ENCODE data around the gene RAP1A.
A peak's percentile ranks its signal among the peaks of the same experiment; 100 is the strongest.
"Not testable (repeated sequence)": the region's sequence is repeated elsewhere in the genome, so short reads cannot be mapped to it uniquely, and the experiment has no call there.

The RAP1A gene

GRCh38 chr1:111598544-111598943 lies 21.0 kb upstream of the RAP1A start:
- peak in 2 of 6 experiments; percentile 23 to 47 for DNase-seq

- no peak for DNase-seq
Measured at GRCh38 chr1:111599781-111600693, 19.6 kb upstream of the RAP1A start.

- no peak for DNase-seq
Measured at GRCh38 chr1:111600886-111601386, 18.7 kb upstream of the RAP1A start.

GRCh38 chr1:111602302-111602701 lies 17.3 kb upstream of the RAP1A start:
- no peak for DNase-seq

GRCh38 chr1:111602974-111603373 lies 16.6 kb upstream of the RAP1A start:
- DNase-seq, result no peak

GRCh38 chr1:111603979-111604378 lies 15.6 kb upstream of the RAP1A start:
- DNase-seq, result peak; percentile 52 to 83 (median 69)

GRCh38 chr1:111604931-111605330 lies 14.7 kb upstream of the RAP1A start:
- no peak for DNase-seq

- no peak for DNase-seq
Measured at GRCh38 chr1:111605576-111605975, 14.0 kb upstream of the RAP1A start.

- peak in 4 of 6 experiments; percentile 13 to 56 (median 26) for DNase-seq
Measured at GRCh38 chr1:111606457-111607215, 13.0 kb upstream of the RAP1A start.

- not testable (repeated sequence) for DNase-seq
Measured at GRCh38 chr1:111608528-111608927, 11.1 kb upstream of the RAP1A start.

GRCh38 chr1:111611986-111612385 lies 7.6 kb upstream of the RAP1A start:
- no peak for DNase-seq

GRCh38 chr1:111615870-111616715 lies 3.5 kb upstream of the RAP1A start:
- DNase-seq, result peak in 4 of 6 experiments; percentile 12 to 31 (median 24)

- DNase-seq, result no peak
Measured at GRCh38 chr1:111618081-111618480, 1.5 kb upstream of the RAP1A start.

- no peak for DNase-seq
Measured at GRCh38 chr1:111618961-111619634, 491 bp upstream of the RAP1A start.

GRCh38 chr1:111620441-111620971 lies 917 bp downstream of the RAP1A start:
- peak in 1 of 6 experiments; percentile 30 for DNase-seq

GRCh38 chr1:111621050-111621449 lies 1.5 kb downstream of the RAP1A start:
- DNase-seq, result peak in 5 of 6 experiments; percentile 7 to 30 (median 18)

GRCh38 chr1:111622166-111622565 lies 2.6 kb downstream of the RAP1A start:
- DNase-seq, result no peak

- peak in 3 of 6 experiments; percentile 46 to 59 (median 53) for DNase-seq
Measured at GRCh38 chr1:111624382-111624781, 4.8 kb downstream of the RAP1A start.

- no peak for DNase-seq
Measured at GRCh38 chr1:111625276-111625675, 5.7 kb downstream of the RAP1A start.

- DNase-seq, result no peak
Measured at GRCh38 chr1:111628153-111628552, 8.6 kb downstream of the RAP1A start.

GRCh38 chr1:111629190-111629954 lies 9.8 kb downstream of the RAP1A start:
- DNase-seq, result no peak
